ENCODE measurements around the gene OR8H2. TPM values are rescaled to one million over a fixed set of nuclear protein-coding genes. Genes with fewer than 3 reads are reported as not detected.
"Not testable (repeated sequence)": the region's sequence is repeated elsewhere in the genome, so short reads cannot be mapped to it uniquely, and the experiment has no call there.

Gene OR8H2
- polyA plus RNA-seq, 4 donors = not detected

DNA sequence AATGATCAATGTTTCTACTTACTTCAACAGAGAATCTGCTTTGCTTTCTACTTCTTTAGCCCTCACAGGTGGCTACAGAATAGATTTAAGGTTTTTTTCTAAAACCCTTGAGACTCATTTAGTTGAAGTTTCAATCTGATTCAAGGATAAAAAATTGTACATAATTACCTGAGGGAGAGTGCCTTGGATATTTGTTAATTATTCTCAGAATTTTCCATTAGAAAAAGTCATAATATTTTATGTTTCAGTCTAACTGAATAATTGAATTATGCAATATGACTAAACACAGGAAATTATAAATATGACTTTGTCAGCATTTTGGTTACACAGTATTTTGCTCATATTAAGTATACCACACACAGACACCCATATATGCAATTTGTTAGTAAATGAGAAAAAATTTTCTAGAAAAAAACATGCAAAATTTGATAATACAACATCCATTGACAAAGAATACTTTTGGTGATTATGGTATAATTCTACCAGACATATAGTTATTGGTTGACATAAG, 36.7 kb downstream of the OR8H2 start, which contains the start of gene OR8J3:
Gene OR8J3, minus strand, starts transcription at position 51 of the 511 bp plus-strand sequence. CDS start 2,483 bp downstream, outside the sequence.
- FAIRE-seq = no peak
- Histone ChIP-seq H3K4me1 (ENCODE audit: control insufficient read depth in 3 of 3, insufficient read depth in 2 of 3, low read depth in 1 of 3, low read length in 2 of 3) (no peaks in the 10 kb centered on the region), H3K36me3 (ENCODE audit: control insufficient read depth in 3 of 3, insufficient read depth in 2 of 3, low read depth in 1 of 3, low read length in 3 of 3) (no peaks in the 10 kb centered on the region), H3K27ac (ENCODE audit: low read depth in 1 of 3, low read length in 2 of 3) (no peak within 1 kb of the TSS), H3K27me3 (ENCODE audit: control insufficient read depth in 3 of 3, insufficient read depth in 3 of 3, low read length in 3 of 3) (no peaks in the 10 kb centered on the region), H3K9me3 (ENCODE audit: control insufficient read depth in 2 of 2, insufficient read depth in 1 of 2, low read depth in 1 of 2, low read length in 1 of 2) (peaks cover 0 to 3% of the 10 kb centered on the region in 2 donors), H3K4me3 (ENCODE audit: low read depth in 1 of 3, low read length in 3 of 3) (no peak within 1 kb of the TSS)
- DNase-seq = no peak

DNA sequence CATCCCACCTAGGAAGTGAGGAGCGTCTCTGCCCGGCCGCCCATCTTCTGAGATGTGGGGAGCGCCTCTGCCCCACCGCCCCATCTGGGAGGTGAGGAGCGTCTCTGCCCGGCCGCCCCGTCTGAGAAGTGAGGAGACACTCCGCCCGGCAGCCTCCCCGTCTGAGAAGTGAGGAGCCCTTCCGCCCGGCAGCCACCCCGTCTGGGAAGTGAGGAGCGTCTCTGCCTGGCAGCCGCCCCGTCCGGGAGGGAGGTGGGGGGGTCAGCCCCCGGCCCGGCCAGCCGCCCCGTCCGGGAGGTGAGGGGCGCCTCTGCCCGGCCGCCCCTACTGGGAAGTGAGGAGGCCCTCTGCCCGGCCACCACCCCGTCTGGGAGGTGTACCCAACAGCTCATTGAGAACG, 40.2 kb downstream of the OR8H2 start:
- not testable (repeated sequence) for H3K4me1 ChIP-seq (ENCODE audit: control insufficient read depth in 3 of 3, insufficient read depth in 2 of 3, low read depth in 1 of 3, low read length in 2 of 3); DNase-seq; H3K36me3 ChIP-seq (ENCODE audit: control insufficient read depth in 3 of 3, insufficient read depth in 2 of 3, low read depth in 1 of 3, low read length in 3 of 3); H3K27me3 ChIP-seq (ENCODE audit: control insufficient read depth in 3 of 3, insufficient read depth in 3 of 3, low read length in 3 of 3); H3K27ac ChIP-seq (ENCODE audit: low read depth in 1 of 3, low read length in 2 of 3); H3K9me3 ChIP-seq (ENCODE audit: control insufficient read depth in 2 of 2, insufficient read depth in 1 of 2, low read depth in 1 of 2, low read length in 1 of 2); FAIRE-seq; H3K4me3 ChIP-seq (ENCODE audit: low read depth in 1 of 3, low read length in 3 of 3)
- 90 to 96% (median 95%) methylated on average over 23 to 30 of the region's 30 CpGs for WGBS, 3 donors

- Histone ChIP-seq H3K9me3 (ENCODE audit: control insufficient read depth in 2 of 2, insufficient read depth in 1 of 2, low read depth in 1 of 2, low read length in 1 of 2) (peaks cover 0 to 27% of the 10 kb centered on the region in 2 donors), H3K4me3 (ENCODE audit: low read depth in 1 of 3, low read length in 3 of 3) (no peak overlapping the region), H3K27ac (ENCODE audit: low read depth in 1 of 3, low read length in 2 of 3) (no peak overlapping the region), H3K4me1 (ENCODE audit: control insufficient read depth in 3 of 3, insufficient read depth in 2 of 3, low read depth in 1 of 3, low read length in 2 of 3) (no peaks in the 10 kb centered on the region), H3K27me3 (ENCODE audit: control insufficient read depth in 3 of 3, insufficient read depth in 3 of 3, low read length in 3 of 3) (no peaks in the 10 kb centered on the region), H3K36me3 (ENCODE audit: control insufficient read depth in 3 of 3, insufficient read depth in 2 of 3, low read depth in 1 of 3, low read length in 3 of 3) (no peaks in the 10 kb centered on the region)
- FAIRE-seq (no peak), DNase-seq (no peak)
- WGBS, 3 donors = 67 to 78% (median 74%) methylated on average over 1 of the region's 1 CpG
These were observed 47.9 kb downstream of the OR8H2 start for GRCh38 chr11:56151376-56151775.

- FAIRE-seq = no peak
- WGBS, 3 donors = 93 to 96% (median 95%) methylated on average over 15 of the region's 15 CpGs
- DNase-seq = no peak
These were observed 48.8 kb downstream of the OR8H2 start for GRCh38 chr11:56152333-56152732.

More at GRCh38 chr11:56152333-56152732, 48.8 kb downstream of the OR8H2 start:
- H3K27ac ChIP-seq (ENCODE audit: low read depth in 1 of 3, low read length in 2 of 3) = no peak overlapping the region
- no peaks in the 10 kb centered on the region for H3K27me3 ChIP-seq (ENCODE audit: control insufficient read depth in 3 of 3, insufficient read depth in 3 of 3, low read length in 3 of 3)
- H3K36me3 ChIP-seq (ENCODE audit: control insufficient read depth in 3 of 3, insufficient read depth in 2 of 3, low read depth in 1 of 3, low read length in 3 of 3) = no peaks in the 10 kb centered on the region
- no peak overlapping the region for H3K4me3 ChIP-seq (ENCODE audit: low read depth in 1 of 3, low read length in 3 of 3)
- H3K9me3 ChIP-seq (ENCODE audit: control insufficient read depth in 2 of 2, insufficient read depth in 1 of 2, low read depth in 1 of 2, low read length in 1 of 2) = peaks cover 0 to 27% of the 10 kb centered on the region in 2 donors
- no peaks in the 10 kb centered on the region for H3K4me1 ChIP-seq (ENCODE audit: control insufficient read depth in 3 of 3, insufficient read depth in 2 of 3, low read depth in 1 of 3, low read length in 2 of 3)

Other genes with a start within 250 kb of the OR8H2 start
- gene TRIM51, start 220.4 kb upstream of the OR8H2 start, polyA plus RNA-seq = not detected
- gene OR5W2, start 189.1 kb upstream of the OR8H2 start, polyA plus RNA-seq = not detected
- gene OR5I1, start 167.3 kb upstream of the OR8H2 start, polyA plus RNA-seq = not detected
- not detected for gene OR10AG1, start 133.7 kb upstream of the OR8H2 start, polyA plus RNA-seq
- not detected for gene OR5F1, start 109.1 kb upstream of the OR8H2 start, polyA plus RNA-seq
- not detected for gene OR5AS1, start 76.0 kb upstream of the OR8H2 start, polyA plus RNA-seq
- gene OR8I2, start 10.4 kb upstream of the OR8H2 start, polyA plus RNA-seq = not detected
- gene OR8H3, start 18.7 kb downstream of the OR8H2 start, polyA plus RNA-seq = not detected
- gene OR8J3, start 36.5 kb downstream of the OR8H2 start, polyA plus RNA-seq = not detected
- not detected for gene OR8K5, start 56.6 kb downstream of the OR8H2 start, polyA plus RNA-seq
- gene OR5J2, start 72.9 kb downstream of the OR8H2 start, polyA plus RNA-seq = not detected
- gene OR5T2, start 130.6 kb downstream of the OR8H2 start, polyA plus RNA-seq = not detected
- not detected for gene OR5T3, start 148.6 kb downstream of the OR8H2 start, polyA plus RNA-seq
- gene OR5T1, start 170.5 kb downstream of the OR8H2 start, polyA plus RNA-seq = not detected
- not detected for gene OR8H1, start 188.6 kb downstream of the OR8H2 start, polyA plus RNA-seq
- gene OR8K3, start 211.5 kb downstream of the OR8H2 start, polyA plus RNA-seq = not detected
- not detected for gene OR8K1, start 242.4 kb downstream of the OR8H2 start, polyA plus RNA-seq

Data from small intestine (tissue), 7 donors.